GM18502 (cell line): ENCODE results near the gene CNTFR.
"Not testable (repeated sequence)": the region's sequence is repeated elsewhere in the genome, so short reads cannot be mapped to it uniquely, and the experiment has no call there.

ENCODE experiments used
- ATAC-seq: cut with Tn5 transposase; IDR thresholded peaks from one replicate; pipeline ENCODE4 v1.9.1; 2021; ENCODE audit warnings: mild to moderate bottlenecking; ENCODE audit not compliant: unreplicated experiment, poor library complexity

Gene CNTFR

GRCh38 chr9:34589636-34590380 lies at the start of gene CNTFR:
TSS of gene CNTFR (minus strand) at chr9:34589724. CDS start at chr9:34568981, 20,743 bp downstream.
- ATAC-seq = no peak

- ATAC-seq = not testable (repeated sequence)
These were observed 49.8 kb upstream of the CNTFR start for GRCh38 chr9:34639322-34639721.

GRCh38 chr9:34638138-34638445 lies 48.6 kb upstream of the CNTFR start:
- no peak for ATAC-seq

- peak; percentile 93 for ATAC-seq
These were observed 48.0 kb upstream of the CNTFR start, which contains the start of gene SIGMAR1 for GRCh38 chr9:34637356-34638137. TSS of gene SIGMAR1 (minus strand) at chr9:34637787. CDS start at chr9:34637697, 90 bp downstream.

GRCh38 chr9:34636791-34637355 lies 47.3 kb upstream of the CNTFR start:
- ATAC-seq = no peak

- no peak for ATAC-seq
These were observed 46.0 kb upstream of the CNTFR start for GRCh38 chr9:34635556-34635955.

GRCh38 chr9:34634551-34635248 lies 45.2 kb upstream of the CNTFR start:
- ATAC-seq = no peak

- no peak for ATAC-seq
These were observed 44.5 kb upstream of the CNTFR start for GRCh38 chr9:34633851-34634550.

- ATAC-seq = no peak
These were observed 43.6 kb upstream of the CNTFR start for GRCh38 chr9:34633166-34633565.

GRCh38 chr9:34630402-34631154 lies 41.1 kb upstream of the CNTFR start:
- ATAC-seq = no peak

- no peak for ATAC-seq
These were observed 39.9 kb upstream of the CNTFR start for GRCh38 chr9:34629491-34629808.

- ATAC-seq = no peak
These were observed 39.3 kb upstream of the CNTFR start, which contains the start of gene ARID3C for GRCh38 chr9:34628656-34629490. TSS of gene ARID3C (minus strand) at chr9:34629066. CDS start at chr9:34628014, 1,052 bp downstream.

GRCh38 chr9:34627716-34628655 lies 38.5 kb upstream of the CNTFR start:
- ATAC-seq = no peak

- ATAC-seq = no peak
These were observed 35.6 kb upstream of the CNTFR start for GRCh38 chr9:34625186-34625486.

GRCh38 chr9:34624475-34625185 lies 35.1 kb upstream of the CNTFR start:
- ATAC-seq = no peak

GRCh38 chr9:34623374-34624235 lies 34.1 kb upstream of the CNTFR start:
- ATAC-seq = no peak
